GM21423 (cell line): Measurements from ENCODE around the gene LHFPL2.

Experiments
- ATAC-seq: cut with Tn5 transposase; IDR thresholded peaks from one replicate; pipeline ENCODE4 v1.9.1; 2021; ENCODE audit warnings: mild to moderate bottlenecking, moderate library complexity; ENCODE audit not compliant: unreplicated experiment

LHFPL2 gene

DNA sequence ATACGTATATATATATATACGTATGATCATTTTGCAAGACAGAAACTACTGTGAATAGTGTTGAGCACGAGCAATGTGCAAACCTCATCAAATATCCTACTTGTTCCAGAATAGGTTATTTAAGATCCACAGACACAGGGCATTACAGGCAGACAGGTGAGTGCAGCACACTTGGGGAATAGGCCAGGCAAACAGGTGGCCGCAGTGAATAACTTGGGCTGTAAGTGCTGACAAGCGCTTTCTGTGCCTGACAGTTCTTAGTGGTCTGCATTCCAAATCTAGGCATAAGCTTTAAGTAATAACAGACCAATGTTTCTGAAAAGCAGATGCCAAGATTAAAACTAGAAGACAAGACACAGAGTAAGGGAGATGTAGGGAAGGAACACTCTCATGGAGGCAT lies 77.9 kb downstream of the LHFPL2 start:
- no peak for ATAC-seq

DNA sequence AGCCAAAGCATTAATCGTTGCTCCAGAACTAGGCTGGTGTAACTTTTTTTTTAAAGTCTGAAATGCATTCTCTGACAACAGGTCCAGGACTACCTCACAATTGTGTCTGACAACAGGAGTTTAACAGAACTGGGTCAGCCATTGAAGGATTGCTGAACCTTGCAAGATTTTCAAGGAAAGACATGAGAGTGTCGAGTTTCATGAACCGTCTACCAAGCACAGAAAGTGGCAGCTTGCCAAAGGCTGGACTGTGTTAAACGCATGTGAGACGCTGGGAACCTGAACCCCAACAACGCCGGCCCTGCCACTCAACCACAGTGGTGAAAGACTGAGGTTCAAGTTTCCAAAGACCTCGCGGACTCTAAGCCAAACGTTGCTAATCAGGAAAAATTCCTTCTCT lies 79.1 kb downstream of the LHFPL2 start:
- no peak for ATAC-seq

- ATAC-seq = no peak
Observed at GRCh38 chr5:78568676-78569075, 79.9 kb downstream of the LHFPL2 start.

- ATAC-seq = no peak
Observed at GRCh38 chr5:78568212-78568611, 80.4 kb downstream of the LHFPL2 start.

GRCh38 chr5:78567617-78568016 lies 81.0 kb downstream of the LHFPL2 start:
- ATAC-seq = no peak

DNA sequence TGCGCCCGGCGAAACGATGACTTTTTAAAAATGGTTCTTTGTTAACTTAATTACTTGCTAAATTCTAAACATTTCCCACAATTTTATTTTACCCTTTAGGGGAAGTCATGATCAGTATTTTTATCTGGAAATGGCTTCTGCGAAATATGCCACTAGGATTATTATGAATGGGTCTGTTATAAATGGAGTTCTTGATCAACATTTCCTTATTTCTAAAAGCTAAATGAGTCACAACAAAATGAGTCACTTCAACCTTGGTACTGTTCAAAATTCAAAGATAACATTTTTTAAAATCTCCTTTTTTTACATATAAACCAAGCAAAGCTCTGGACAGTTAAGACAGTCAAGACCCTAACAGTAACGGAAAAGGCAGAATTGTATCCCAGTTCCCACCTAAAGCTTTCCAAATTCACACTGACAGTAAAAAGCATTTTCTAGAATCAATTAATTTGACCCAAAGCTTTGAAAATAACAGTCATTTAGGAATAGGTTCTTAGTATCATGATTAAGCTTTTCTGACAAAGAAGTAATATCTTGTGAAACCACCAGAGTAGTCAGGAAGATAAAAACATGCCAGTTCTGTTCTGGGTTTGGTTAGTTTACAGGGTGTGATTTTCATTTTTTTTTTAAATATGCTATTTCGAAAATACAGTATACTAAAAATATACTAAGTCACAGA lies 81.7 kb downstream of the LHFPL2 start:
- no peak for ATAC-seq

GRCh38 chr5:78565395-78565794 lies 83.2 kb downstream of the LHFPL2 start:
- ATAC-seq = no peak

DNA sequence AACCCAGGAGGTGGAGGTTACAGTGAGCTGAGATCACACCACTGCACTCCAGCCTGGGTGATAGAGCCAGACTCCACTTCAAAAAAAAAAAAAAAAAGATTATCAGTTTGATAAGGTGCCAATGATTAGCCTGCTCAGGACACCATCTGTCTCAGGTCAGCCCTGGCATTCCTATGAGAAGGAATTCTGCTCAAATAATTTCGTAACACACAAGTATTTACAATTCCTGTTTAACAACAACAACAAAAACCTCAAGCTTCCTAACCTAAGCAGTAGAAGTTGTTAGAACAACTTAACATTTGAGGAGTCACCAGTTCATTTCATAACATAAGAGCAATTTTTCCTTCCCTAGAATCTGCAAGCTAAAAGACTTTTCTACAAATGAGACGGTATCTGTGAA lies 85.0 kb downstream of the LHFPL2 start:
- no peak for ATAC-seq

- ATAC-seq = no peak
Observed at GRCh38 chr5:78562714-78563330, 85.8 kb downstream of the LHFPL2 start.

- ATAC-seq = no peak
Observed at GRCh38 chr5:78562001-78562400, 86.6 kb downstream of the LHFPL2 start.

DNA sequence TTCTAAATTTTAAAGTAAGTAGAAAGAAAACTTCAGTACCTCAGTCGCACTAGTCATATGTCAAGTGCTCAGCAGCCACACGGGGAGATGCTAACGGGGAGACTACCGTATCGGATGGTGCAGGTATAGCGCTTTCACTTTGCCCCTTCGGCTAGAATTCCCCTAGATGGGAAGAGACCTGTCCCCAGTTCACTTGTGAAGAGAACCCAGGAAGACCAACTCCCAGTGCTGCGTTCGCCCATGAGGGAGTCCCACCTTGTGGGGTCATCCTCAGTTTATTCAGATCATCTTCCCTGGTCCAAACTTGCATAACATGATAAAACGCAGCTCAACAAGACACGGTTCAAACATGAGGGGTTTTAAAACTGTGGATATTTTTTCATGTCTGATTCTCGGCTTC lies 87.3 kb downstream of the LHFPL2 start:
- no peak for ATAC-seq

- ATAC-seq = no peak
Observed at GRCh38 chr5:78560000-78560855, 88.3 kb downstream of the LHFPL2 start.

DNA sequence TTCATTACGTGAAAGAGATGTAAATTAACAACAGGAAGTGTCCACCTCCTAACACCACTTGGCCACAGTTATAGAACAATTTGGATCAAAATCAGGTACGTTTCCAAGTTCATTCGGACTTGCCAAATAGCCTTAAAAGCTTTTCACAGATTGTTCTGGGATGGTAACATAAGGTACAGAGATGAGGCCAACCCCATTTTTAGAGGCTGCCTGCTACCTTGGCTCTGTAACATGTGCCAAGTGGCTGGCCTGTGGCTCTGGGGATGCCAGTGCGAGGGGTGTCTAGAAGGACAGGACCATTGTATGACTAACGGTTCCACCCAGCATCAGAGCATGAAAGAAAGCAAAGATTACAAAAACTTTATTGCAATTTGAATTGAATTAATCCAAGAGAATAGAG lies 91.0 kb downstream of the LHFPL2 start:
- no peak for ATAC-seq

DNA sequence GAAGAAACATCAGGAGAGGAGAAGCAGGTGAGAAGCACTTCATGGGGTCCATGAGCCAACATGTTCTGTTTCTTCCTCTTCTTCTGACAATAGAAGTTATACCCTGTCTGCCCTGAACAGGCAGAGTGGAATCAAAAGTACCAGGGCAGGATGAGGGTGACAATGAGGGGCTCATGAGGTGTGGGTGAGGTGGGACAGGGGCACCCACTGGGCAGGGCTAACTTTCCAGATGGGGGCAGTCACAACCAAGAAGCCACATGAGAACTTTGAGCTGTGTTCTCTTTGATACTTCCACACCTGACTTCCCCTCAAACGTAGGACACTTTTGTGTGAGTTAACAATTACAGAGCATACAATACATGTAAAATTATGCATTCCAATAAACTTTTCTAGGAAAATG lies 92.7 kb downstream of the LHFPL2 start:
- no peak for ATAC-seq

DNA sequence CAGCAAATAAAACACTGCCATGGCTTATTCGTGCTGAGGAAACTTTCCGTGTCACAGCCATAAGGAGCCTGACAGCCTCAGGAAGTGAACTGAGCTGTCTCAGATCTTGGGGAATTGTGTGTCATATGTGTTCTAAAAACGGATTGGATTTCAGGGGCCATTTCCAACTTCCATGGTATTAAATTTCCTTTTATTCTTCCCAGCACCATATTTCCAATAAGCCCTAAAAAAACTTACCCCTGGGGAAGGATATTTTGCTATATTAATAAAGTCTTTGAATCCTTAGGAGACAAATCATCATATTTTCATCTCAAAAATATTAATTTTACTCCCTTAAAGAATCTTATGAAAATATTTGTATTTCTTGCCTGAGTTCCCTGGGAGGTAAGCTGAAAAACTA lies 93.9 kb downstream of the LHFPL2 start:
- no peak for ATAC-seq

DNA sequence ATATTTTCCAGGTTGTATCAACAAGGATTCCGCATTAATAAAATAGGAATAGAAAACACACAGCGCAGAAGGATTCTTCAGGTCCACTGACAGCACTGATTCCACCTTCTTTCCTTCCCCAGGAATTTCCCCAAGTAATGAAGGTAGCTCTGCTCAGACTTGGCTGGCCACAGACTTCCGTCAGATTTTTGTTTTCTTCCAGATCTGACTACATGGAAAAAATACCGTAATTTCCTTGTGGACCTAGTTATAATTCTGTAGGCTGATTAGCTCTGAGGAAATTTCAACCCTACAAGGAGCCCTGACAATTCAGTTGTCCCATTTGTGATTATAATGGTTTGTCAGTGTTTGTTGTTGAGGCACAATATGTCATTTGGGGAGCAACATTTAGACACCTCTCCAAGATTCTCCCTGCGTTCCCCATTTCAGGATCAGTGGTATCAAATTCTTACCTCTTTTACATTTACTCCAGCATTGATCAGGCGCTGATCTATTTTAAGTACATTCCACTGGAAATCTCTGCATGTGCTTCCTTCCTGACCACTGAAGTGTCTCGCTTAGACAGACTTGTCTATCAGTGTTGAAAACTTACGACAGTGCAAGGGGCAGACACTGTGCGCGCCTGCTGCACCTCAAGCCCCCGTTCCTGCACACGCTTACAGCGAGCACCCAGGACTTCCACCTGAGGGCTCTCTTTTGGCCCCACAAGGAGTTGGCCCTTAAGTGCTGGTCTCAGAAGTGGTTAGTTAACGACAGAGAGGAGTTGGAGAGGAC lies 94.8 kb downstream of the LHFPL2 start:
- no peak for ATAC-seq

DNA sequence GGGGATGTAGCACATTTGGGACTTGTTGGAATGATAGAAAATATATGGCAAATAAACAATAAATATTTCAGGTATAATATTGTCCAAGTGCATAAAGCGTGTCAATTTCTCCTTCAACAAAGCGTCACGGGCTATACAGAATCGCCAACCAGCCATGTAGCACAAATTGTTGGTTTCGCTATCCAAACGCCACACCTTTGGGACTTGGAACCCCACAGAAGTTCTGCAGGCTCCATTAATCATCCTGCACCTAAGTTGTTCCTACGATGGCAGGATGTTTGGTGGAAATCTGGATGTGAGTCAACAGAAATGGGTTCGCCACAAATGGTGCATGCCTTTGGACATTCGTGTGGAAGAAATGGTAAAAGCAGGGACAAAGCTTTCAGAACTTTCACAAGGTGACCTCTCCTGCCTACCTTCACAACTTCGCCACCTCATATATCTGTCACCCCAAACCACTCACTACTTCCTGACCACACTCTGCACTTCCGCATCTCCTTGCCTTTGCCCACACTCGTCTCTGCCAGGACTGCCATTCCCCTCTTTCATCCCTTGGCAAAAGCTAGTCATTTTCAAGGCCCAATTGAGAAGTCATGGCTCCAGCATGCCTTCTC lies 95.7 kb downstream of the LHFPL2 start:
- no peak for ATAC-seq

DNA sequence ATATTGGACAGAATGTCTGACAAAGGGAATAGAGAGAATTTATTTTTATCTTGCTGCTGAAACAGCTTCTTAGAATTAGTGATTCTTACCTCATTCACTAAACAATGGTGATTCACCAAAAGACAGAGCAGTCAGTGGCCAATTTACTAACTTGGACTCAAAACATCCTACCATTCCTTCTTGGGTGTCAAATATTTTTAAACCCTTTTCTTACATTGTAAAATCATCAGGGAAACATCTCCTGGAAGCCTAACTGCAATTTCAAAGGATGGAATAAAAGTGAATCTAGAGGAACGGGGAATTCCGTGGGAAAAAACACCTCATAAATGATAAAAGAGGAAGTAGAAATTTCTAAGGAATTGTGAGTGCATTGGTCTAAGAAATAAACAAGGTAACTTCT lies 97.7 kb downstream of the LHFPL2 start:
- no peak for ATAC-seq

DNA sequence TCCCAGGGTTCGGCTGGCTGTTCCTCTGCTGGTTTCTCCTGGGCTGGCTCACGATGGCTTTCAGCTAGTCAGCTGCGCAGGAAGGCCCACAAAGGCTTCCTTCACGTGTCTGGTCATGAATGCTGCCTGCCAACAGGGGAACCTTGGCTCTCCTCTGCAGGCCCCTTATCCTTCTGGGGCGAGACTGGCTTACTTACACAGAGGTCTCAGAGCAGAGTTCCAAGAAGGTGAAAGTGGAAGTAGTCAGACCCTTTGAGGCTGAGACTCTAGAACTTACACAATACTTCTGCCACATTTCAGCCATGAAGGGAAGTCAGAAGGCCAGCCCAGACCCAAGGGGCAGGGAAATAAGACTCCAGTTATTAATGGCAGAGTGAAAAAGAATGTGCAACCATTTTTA lies 99.5 kb downstream of the LHFPL2 start:
- ATAC-seq = no peak

DNA sequence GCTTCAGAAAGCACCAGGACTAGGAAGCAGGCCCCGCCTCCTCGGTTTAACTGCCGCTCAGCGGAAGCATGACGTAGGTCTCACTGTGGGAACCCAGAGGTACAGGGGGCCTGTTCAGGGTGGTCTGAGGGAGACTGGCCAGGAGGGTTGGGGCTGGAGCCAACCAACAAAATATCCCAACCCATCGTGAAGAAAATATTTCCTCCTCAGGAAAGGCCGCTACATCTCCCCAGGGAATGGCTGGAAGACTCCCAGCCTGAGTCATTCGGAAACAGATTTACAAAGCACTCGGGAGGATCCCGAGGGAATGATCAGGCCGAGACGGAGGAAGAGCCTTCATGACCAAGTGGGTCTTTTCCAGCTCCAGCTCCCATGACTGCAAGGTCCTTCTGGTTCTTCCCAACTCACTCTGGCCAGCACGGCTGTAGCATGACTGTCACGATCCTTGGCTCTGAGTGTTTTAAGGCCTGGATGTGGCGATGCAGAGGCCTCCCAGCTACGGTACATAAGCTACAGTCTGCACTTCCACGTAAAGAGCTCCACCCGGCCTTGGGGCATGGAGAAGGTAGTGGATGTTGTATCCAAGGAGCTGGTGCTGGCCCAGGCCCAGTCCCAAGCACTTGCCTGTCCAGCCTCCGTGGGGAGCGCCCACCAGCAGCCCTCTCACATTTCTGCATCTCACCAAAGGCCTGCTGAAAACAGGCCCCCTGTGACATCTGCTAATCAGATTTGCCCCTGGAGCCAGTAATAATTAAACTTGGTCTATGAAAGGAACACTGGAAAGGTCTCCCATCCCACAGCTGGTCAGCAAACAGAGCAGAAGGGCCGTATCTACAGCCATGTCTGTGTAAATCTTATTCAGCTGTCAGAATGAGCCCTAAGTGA lies 100.6 kb downstream of the LHFPL2 start:
- no peak for ATAC-seq
